Lower leg skin (tissue), 4 donors: ENCODE results near the gene MTM1. TPM values are rescaled to one million over a fixed set of nuclear protein-coding genes. Genes with fewer than 3 reads are reported as not detected.

Source experiments
- DNase-seq, 2 donors: peaks; one replicate each; pipeline ENCODE4 v3.0.0-alpha.2; 2019; ENCODE audit warnings: low spot score in 2 of 2
- H3K4me3 ChIP-seq: fragments of 200-600 bp; sonication (generic); 2 replicates; pipeline ENCODE4 v1.5.1; 2017; ENCODE audit warnings: mild to moderate bottlenecking, low read depth; ENCODE audit not compliant: poor library complexity, severe bottlenecking
- POLR2A ChIP-seq, 2 donors: fragments of 450-650 bp; IDR thresholded peaks; one replicate each; pipeline ENCODE4 v1.6.1; 2016 to 2017; ENCODE audit warnings: antibody characterized with exemption in 2 of 2, mild to moderate bottlenecking in 1 of 2, moderate library complexity in 1 of 2
- WGBS, 2 donors: methylation state at CpG; one replicate each; pipeline ENCODE4 v1.1.5; 2018; 5-methylcytosine and 5-hydroxymethylcytosine counted together
- intact Hi-C: fragments of 100-400 bp; cut with DNase I; formaldehyde crosslinking; loops from one replicate; pipeline ENCODE4 v1.15.0; 2023; ENCODE audit warnings: low total_unique reads
- total RNA-seq, 4 donors: library from RNA; depleted of rRNA; stranded (reverse); fragments of >200 nt; gene quantifications; one replicate each; pipeline ENCODE4 v1.1.0, GENCODE V29; 2016
- TF ChIP-seq, protein P1 (sequence below), 3 donors: fragments of 450-650 bp; IDR thresholded peaks; one replicate each; pipeline ENCODE4 v1.5.1; 2016; ENCODE audit warnings: antibody characterized with exemption in 3 of 3, mild to moderate bottlenecking in 3 of 3, moderate library complexity in 2 of 3

The MTM1 gene
- total RNA-seq, 4 donors from 2014 or later = 11.0 to 21.0 (median 14.1) TPM

DNA sequence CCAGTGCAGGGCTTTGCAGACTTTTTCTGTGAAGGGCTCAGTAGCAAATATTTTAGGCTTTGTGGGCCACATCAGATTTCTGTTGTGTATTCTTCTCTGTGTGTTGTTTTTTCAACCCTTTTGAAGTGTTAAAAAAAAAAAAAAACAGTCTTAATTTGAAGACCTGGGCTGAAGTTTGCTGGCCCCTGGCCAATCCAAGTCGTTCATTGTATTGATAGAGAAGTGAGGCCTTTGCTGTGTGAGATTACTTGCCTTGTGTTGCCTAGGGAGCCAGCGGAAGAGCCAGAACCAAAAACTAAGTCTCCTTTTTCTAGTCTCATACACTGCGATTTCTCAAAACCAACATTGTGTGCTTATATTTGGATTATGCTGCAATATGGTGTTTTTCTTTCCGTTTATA lies 46.9 kb downstream of the MTM1 start:
- 80 to 93% methylated on average over 4 of the region's 4 CpGs for WGBS, 2 donors
- intact Hi-C loops = no loop called here
- no peak for TF ChIP-seq POLR2A (IDR thresholded peaks at IDR 0.05)
- TF ChIP-seq, protein P1, sequence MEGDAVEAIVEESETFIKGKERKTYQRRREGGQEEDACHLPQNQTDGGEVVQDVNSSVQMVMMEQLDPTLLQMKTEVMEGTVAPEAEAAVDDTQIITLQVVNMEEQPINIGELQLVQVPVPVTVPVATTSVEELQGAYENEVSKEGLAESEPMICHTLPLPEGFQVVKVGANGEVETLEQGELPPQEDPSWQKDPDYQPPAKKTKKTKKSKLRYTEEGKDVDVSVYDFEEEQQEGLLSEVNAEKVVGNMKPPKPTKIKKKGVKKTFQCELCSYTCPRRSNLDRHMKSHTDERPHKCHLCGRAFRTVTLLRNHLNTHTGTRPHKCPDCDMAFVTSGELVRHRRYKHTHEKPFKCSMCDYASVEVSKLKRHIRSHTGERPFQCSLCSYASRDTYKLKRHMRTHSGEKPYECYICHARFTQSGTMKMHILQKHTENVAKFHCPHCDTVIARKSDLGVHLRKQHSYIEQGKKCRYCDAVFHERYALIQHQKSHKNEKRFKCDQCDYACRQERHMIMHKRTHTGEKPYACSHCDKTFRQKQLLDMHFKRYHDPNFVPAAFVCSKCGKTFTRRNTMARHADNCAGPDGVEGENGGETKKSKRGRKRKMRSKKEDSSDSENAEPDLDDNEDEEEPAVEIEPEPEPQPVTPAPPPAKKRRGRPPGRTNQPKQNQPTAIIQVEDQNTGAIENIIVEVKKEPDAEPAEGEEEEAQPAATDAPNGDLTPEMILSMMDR (IDR thresholded peaks at IDR 0.05) = no peak
- no peak overlapping the region for H3K4me3 ChIP-seq
- no peak for DNase-seq

DNA sequence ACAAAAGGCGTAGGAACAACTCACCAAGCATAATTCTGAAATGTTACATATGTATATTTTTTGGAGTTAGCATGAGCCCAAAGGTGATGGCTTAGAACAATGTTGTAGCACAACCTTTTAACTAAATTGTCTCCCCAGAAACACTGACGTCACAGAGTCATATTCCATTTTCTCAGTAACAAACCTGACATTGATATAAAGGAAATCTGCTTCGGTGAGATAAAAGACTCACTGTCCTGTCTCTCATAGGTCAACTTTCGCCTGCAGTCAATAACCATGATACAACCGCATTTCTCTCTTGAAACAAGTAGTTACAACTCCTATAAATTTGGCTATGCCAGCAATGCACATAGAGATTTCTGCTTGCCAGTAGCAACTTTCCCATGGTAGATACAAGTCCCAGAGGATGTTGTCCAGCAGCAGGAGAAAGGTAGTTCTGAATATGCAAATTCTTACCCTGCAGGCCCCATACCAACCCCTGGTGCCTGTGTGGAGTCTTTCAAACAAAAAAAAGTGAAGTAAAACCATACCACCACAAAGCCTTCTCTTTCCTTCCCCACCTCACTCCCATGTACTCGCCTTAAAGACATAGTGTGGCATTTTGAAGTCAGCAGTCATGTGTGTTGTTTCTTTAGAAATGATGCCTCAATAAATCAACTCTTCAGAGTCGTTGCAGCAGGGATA lies 47.9 kb downstream of the MTM1 start:
- no peak for DNase-seq
- intact Hi-C loops = no loop called here
- H3K4me3 ChIP-seq = no peak overlapping the region
- WGBS, 2 donors = 71 to 82% methylated on average over 7 of the region's 7 CpGs
- TF ChIP-seq, protein P1 (IDR thresholded peaks at IDR 0.05) = no peak
- TF ChIP-seq POLR2A (IDR thresholded peaks at IDR 0.05) = no peak

DNA sequence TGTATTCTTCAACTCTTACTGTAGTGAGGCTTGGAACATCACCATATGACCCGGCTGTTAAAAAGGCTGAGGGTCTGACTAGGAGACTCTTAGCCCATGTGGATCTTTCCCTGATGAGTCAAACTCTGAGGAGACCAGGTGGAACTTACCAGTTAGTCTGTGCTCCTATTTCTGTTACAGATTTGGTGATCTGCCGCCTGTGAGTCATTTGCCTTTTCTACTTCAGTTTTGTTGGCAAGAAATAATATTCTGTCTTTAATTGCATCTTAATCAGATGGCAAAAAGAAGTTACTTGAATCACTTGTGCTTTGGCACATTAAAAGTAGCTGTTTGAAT lies 48.4 kb downstream of the MTM1 start:
- intact Hi-C loops = no loop called here
- TF ChIP-seq POLR2A (IDR thresholded peaks at IDR 0.05) = no peak
- TF ChIP-seq, protein P1 (IDR thresholded peaks at IDR 0.05) = no peak
- H3K4me3 ChIP-seq = no peak overlapping the region
- 56 to 73% methylated on average over 2 of the region's 2 CpGs for WGBS, 2 donors
- no peak for DNase-seq

DNA sequence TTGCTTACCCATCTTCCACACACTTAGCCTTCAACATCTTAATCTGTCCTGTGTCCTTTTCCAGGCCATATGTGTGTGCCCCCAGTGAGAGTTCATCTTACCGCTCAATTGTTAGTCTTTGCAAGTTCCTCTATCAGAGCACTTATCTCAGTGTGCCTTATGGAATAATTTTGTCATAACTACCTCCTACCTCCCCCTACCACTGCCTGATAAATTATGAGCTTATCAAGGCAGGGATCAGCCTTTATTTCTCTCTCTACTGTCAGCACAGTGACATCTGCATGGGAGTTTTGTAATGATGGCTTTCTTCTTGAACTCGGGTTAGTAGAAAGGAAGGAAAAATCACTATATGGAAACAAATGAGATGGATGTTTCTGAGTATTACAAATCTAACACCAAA lies 53.2 kb downstream of the MTM1 start:
- WGBS, 2 donors = 76 to 88% methylated on average over 2 of the region's 2 CpGs
- intact Hi-C loops = no loop called here
- H3K4me3 ChIP-seq = no peak overlapping the region

DNA sequence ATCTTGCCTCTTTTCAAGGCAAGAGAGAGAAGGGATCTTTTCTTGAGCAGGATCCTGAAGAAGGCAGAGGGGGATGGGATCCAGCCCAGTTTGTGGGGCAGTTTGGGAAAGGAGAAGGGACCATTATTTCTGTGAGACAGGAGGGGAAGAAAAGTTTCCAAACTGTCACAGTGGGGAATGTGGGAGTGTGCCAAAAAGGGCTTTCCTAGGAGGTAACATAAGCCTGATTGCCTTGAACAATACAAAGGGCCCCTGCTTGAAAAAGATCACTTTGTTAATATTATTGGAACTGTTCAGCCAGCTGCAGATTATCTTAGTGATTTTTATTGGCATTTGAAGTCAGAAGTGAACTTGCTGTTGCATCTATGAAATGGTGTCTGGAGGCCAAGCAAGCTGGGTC lies 55.2 kb downstream of the MTM1 start:
- DNase-seq = no peak
- TF ChIP-seq POLR2A (IDR thresholded peaks at IDR 0.05) = no peak
- TF ChIP-seq, protein P1 (IDR thresholded peaks at IDR 0.05) = no peak
- intact Hi-C loops = no loop called here
- no peak overlapping the region for H3K4me3 ChIP-seq

More for the DNA sequence above, 53.2 kb downstream of the MTM1 start:
- TF ChIP-seq, protein P1 (IDR thresholded peaks at IDR 0.05) = no peak
- no peak for TF ChIP-seq POLR2A (IDR thresholded peaks at IDR 0.05)
- DNase-seq = no peak

DNA sequence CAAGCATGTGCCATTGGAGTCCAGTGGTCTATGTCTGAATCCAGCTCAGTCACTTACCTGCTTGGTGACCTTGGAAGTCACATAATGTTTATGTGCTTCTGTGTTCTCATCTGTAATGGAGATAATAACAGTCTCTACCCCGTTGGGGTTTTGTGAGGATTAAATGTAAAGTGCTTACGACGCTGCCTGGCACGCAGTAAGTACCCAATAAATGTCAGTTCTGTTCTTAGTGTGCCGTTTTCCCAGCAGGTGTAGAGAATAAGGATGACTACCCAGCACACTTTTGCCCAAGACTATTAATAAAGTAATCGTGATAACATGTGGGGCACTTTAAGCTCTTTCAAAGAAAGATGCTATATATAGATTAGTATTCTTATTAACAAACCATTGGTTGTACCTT lies 56.7 kb downstream of the MTM1 start:
- no peak overlapping the region for H3K4me3 ChIP-seq
- no peak for DNase-seq
- intact Hi-C loops = no loop called here
- 82 to 85% methylated on average over 6 of the region's 6 CpGs for WGBS, 2 donors
- TF ChIP-seq POLR2A (IDR thresholded peaks at IDR 0.05) = no peak
- TF ChIP-seq, protein P1 (IDR thresholded peaks at IDR 0.05) = no peak
